Activated CD4-positive, alpha-beta T cell treated with anti-CD3 and anti-CD28 coated beads, Interleukin-2, amount 50 U/mL, for 16 hours (primary cell): Measurements from ENCODE around the gene AFF3.

ENCODE experiments used
- DNase-seq: peaks from one replicate; pipeline ENCODE4 v3.0.0-alpha.2; 2020

AFF3 gene

DNA sequence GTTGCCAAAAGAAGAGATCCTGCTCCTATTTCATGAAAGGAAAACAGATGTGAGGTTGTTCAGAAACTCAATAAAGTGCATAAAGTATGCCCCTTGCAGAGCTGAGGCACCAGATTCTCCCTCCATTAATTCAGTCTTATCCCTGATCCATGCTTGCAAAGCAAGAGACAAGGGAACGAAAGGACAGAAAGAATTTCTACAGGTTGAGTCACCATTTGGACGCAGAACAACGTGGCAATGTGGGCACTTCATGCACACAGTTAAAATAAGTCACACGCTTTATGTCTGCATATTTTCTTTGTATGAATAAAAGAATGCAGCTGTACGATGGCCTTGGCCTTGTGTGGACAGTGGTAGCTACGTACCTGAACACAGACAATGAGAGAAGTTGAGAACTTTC, 330.8 kb downstream of the AFF3 start:
- DNase-seq = no peak

DNA sequence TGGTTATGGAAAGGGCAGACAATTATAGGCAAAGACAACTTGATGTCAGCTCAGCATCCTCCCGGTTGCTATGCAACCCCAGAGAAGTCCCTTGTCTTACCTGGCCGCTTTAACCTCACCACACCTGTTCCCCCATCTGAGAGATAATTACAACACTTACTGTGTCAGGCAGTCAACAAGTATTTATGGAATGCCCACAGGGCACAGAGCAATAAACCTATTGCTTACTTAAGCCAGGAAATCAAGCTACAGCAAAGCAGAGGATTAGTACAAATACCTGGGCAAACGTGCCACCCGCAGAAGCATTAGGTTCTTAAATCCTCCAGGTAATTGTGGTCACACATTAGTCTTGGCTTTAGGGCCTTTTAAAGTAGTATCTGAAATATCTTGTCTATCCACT, 332.2 kb downstream of the AFF3 start:
- no peak for DNase-seq

DNA sequence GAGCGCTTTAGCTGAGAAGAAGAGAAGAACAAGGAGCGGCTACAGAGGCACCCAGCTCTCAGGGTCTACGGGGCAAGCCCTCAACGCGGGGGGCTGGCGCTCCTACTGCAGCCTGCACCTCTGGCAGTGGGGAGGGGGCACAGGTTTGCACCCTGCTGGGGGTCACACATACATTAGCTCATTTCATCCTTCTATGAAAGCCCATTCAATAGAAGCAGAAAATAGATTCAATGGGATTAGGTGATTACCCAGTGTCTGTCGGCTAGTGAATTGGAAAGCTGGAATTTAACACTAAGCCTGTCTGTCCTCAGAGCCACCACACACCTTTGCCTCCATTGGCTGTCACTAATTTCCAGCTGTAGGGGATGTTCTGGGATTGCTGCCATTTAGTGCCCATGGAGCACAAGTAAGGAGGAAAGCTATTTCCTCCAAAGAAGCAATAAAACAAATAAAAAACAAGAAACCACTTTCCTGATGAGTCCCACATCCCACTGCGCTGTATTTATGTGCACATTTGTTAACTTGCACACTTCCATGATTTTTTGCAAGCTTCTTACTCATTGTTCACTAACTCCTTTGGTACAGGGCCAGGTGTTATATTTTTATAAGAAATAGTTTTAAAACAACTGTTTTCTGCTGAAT, 333.0 kb downstream of the AFF3 start:
- no peak for DNase-seq

DNA sequence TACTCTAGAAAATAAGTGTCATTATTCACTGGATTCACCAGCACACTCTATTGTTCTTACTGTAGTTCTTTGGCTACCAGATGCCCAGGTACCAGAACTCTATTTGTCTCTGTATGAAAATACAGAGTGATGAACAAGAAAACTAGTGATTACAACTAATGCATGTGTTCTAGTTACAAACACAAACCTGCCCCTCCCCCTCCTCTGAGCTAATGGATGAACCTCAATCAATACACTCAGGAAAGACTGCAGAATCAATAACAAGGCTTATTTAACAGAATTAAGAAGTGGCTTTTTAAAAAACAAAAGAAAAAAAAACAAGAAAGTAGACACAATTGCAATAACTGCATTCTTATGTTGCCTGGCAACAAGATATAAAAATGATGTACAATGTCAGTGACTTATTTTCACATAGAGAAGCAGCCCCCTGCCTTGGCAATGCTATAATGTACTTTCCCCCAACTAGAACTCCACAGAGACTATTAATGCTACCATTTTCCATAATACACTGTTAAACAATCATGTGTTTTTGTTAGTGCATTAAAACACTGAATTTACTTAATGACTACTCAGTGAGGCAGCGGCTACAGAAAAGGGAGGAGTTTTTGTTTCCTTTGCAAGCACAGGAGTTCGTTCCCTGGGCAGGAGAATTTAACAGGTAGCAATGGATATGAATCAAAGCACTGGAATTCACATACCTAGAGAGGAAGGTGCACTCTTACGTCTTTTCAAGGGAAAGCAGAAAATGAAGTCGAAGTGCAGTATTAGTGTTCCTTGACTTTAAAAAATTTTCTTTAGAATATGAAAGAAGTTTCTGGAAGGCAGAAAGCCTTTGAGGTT, 333.8 kb downstream of the AFF3 start:
- no peak for DNase-seq

DNA sequence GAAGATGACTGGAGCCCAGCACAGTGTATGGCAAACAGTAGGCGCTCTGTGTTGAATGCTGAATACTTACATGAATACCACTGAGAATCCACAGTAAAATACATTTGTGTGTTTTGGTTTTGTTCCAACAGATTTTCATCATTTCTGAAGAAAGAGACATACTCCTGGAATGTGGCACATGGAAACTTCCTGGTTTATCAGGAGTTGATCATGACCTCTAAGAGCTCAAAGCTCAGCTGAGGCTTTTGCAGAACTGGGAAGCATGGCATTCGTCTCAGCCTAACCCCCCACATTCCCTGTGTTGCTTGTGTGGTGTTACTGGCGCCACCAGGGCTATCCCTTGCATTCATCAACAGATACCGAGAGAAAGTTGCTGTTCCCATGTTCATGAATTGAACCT, 335.6 kb downstream of the AFF3 start:
- no peak for DNase-seq

DNA sequence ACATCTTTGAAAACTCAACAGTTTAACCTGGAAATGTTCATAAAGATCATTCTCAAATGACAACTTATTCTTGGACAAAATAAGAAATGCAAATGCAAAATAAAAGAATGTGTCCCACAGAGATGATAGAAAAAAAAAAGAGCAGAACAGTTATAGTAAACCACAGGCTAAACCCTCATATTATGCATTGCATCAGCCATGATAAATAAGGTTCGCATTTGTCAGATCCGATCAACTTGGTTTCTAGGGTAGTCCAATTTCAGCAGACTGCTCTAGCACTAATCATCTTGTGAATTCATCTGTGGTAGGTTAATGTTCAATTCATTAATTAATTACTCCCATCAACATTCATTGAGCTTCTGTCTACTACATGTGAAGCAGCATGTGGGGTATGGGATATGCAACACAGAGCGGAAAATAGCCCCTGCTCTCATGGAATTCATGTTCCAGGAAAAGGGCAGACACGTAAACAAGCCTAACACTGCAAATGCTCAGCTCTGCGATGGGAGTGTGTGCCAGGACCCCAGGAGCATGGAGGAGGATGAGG, 336.4 kb downstream of the AFF3 start:
- DNase-seq = no peak

DNA sequence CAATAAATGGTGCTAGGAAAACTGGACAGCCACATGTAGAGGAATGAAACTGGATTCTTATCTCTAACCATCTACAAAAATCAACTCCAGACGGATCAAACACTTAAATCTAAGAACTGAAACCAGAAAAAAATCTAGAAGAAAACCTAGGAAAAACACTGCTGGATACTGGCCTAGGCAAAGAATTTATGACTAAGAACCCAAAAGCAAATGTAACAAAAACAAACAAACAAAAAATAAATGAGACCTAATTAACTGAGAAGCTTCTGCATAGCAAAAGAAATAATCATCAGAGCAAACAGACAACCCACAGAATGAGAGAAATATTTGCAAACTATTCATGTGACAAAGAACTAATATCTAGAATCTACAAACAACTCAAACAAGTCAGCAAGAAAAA, 338.5 kb downstream of the AFF3 start:
- DNase-seq = no peak

DNA sequence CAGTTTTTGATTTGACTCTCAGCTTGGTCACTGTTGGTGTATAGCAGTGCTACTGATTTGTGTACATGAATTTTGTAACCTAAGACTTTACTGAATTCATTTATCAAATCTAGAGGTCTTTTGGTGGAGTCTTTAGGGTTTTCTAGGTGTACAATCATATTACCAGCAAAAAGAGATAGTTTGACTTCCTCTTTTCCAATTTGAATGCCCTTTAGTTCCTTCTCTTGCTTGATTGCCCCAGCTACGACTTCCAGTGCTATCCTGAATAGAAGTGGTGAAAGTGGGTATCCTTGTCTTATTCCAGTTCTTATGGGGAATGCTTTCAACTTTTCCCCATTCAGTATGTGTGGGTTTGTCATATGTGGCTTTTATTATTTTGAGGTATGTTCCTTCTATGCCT, 339.7 kb downstream of the AFF3 start:
- DNase-seq = no peak

DNA sequence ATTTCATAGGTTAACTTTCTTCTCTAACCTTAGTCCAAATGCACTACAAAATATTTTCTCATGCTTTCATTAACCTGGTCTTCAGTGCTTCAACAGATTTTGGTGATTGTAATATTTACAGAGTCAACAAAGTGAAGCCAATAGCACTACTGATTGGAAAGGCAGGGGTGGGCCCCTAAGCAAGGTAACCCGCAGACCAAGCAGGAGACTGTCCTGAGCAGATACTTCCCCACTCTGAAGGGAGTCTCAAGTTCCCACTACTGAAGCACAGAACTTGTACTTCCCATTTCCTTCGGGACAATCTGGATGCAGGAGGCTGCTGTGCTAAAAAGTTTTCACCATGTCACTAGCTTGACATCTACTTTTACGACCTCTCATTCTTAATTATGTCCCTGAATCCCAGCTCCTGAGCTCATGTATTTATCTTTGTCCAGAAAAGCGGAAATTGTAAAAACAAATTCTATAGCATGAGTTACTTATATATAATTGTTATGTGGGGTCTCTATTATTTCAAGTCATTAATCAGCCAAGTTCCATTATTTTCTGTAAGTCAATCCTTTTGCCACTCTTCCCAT, 341.0 kb downstream of the AFF3 start:
- DNase-seq = no peak

DNA sequence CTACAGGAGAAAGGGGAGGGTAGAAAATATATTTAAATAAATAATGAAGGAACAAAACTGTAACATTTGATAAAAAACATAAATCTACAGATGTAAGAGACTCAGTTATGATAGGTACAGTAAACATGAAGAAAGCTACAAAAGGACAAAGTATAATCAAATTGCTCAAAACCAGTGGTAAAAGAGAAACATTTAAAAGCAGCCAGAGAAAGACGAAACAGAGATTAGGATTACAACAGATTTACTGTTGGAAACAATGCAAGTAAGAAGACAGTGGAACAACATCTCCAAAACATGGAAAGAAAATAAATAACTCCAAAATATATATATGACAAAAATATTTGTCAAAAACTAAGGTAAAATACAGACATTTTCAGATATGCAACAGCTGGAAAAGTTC, 344.9 kb downstream of the AFF3 start:
- no peak for DNase-seq

DNA sequence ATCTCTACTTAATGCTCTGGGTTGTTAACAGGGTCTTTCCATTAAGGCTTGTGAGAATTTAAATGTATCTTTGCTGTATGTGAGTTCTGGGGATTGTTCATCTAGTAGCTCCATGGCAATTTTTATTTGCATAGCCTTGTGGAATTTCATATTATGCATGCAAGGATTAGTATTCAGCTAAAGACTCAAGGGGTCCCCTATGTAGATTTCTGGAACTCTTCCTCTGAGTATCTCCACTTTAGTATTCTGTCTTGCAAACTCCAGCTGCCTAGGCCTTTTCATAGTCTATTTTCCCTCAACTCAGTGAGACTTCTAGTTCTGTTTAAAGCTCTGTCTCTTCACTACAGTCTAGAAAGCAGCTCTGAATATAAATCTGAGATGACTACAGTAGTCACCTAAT, 348.0 kb downstream of the AFF3 start:
- no peak for DNase-seq

DNA sequence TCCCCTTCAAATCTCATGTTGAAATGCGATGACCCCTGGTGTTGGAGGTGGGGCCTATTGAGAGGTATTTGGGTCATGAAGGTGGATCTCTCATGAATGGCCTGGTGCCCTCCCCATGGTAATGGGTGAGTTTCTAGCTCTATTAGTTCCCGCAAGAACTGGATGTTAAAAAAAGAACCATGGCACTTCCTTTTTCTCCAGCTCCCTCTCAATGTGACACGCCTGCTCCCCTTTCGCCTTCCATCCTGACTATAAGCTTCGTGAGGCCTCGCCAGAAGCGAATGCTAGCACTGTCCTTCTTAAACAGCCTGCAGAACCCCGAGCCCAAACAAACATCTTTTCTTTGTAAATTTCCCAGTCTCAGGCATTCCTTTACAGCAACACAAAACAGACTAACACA, 349.4 kb downstream of the AFF3 start:
- no peak for DNase-seq

DNA sequence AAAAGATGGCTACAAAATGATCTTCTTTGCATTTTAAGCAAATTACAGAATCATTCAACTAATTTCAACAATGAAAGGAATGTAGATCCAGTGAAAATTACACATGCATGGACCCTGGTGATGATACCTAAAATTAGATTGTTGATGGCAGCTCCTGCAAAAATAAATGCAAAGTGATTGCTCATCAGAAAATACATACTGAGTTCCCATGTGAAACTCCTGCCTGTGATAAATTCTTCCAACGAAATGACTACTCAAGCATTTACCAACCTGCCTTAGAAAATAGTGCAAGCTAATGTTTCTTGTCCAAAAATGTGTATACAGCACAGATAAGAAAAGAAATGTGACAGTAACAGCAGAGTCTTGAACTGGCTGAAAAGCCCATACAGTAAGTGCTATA, 352.5 kb downstream of the AFF3 start:
- DNase-seq = no peak

DNA sequence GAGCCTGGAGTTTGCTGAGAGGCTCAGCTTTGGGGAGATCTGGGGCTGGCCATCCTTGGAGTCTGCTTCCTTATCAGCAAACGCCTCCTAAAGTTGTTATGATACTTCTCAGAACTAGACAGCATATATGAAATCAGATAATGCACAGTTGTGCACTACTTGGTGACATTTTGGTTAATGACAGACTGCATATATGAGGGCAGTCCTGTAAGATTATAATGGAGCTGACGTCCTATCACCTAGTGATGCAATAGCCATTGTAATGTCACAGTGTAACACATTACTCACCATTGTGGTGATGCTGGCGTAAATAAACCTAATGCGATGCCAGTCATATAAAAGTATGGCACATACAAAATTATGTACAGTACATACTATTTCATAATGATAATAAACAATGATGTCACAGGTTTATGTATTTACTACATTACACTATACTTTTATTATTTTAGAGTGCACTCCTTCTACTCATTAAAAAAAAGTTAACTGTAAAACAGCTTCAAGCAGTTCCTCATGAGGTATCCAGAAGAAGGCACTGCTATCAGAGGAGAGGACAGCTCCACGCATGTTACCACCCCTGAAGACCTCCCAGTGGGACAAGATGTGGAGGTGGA, 354.5 kb downstream of the AFF3 start:
- no peak for DNase-seq

DNA sequence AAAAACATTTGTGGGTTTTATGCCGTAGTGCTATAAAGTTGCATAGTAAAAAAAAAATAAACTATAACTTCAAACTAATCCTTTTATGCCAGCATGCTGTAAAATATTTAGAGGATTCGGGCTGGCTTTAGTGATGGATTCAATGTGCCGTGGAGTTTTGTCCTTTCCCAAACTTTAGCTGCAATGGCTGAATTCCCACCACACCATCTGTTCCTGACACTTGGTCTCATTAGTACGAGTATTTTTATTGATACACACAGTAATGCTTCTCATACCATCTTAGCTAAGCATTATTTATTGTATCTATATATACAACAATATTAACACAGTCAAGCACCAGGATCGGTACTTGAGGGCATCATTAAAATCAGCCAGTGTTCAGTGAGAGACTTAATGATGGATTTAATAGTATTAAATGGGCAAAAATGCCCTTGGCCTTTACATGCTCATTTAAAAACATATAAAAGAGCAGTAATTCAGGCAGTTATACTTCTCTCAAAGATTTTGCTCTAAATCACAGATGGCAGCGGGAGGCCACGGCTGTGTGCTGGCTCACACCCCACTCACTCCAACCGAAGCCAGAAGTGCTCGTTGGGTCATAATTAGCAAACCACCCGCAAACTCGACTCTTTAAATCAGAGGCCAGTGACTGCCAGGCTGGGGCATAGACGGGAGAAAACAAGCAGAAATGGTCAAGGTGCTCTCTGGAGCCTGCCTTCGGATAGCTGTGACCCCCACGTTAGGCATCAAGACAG, 355.6 kb downstream of the AFF3 start:
- no peak for DNase-seq

DNA sequence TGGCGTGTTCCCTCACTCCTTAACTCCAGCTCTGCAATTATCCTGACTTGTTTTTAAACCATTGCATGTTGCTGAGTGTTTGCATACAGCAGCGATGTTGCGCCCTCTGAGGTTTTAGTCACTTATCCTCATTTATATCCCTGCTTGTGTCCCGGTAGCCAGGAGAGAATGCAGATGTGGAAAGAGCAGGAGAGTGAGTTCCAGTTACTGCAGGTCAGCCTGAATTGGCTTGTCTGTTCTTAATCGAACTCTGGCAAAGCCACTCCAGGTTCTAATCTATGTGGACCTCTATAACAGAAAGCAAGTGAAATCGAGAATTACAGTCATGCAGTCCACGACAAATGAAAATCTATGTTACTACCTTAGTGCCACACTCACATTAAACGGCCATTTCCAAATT, 357.4 kb downstream of the AFF3 start:
- DNase-seq = no peak

DNA sequence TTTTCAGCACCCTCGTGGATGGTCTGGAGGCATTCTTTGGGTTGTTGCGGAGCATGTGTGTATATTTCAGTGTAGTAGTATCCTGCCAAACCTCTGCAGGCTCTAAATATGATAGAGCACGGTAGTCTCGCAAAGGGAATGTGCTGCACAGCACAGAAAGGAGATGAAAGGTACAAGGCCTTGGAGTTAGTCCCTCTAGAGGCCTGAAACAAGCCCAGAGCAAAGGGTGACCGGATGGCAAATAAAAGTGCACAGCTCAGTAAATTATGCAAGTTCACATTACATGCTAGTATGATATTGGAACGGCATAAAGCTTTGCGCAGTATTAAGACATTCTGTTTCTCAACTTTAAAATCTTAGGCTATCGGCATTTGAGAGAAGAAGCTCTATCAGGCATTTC, 358.1 kb downstream of the AFF3 start:
- no peak for DNase-seq

DNA sequence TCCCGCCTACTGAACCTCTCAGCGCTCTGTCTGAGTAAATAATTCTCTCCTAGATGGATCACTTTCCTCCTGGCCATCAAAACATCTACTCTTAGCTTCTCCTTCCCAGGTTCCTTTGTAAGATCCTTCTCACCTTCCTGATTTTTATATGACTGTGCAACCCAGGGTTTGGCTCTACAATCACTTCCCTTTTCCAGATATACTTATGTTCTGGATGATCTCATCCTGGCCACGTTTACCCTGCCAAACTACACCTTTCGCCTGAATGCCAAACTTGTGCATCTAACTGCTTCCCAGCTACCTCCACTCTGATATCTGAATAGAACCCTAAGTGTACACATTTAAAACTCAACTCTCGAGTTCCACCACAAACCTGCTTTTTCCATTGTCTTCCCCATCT, 362.1 kb downstream of the AFF3 start:
- DNase-seq = no peak

DNA sequence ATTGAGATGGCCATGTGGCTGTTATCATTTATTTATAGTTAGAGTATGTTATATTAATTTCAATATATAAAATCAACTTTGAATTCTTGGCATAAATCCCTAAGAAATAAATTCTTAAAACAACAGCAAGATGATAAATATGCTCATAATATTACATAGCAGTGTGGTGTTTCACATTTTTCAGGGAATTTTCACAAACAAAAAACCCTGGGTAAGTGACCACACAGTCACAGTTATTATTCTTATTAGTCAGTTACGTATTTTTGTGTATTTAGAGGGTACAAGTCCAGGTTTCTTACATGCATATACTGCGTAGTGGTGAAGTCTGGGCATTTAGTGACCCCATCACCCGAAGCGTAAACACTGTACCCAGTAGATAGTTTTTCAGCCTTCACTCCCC, 363.1 kb downstream of the AFF3 start:
- DNase-seq = no peak

DNA sequence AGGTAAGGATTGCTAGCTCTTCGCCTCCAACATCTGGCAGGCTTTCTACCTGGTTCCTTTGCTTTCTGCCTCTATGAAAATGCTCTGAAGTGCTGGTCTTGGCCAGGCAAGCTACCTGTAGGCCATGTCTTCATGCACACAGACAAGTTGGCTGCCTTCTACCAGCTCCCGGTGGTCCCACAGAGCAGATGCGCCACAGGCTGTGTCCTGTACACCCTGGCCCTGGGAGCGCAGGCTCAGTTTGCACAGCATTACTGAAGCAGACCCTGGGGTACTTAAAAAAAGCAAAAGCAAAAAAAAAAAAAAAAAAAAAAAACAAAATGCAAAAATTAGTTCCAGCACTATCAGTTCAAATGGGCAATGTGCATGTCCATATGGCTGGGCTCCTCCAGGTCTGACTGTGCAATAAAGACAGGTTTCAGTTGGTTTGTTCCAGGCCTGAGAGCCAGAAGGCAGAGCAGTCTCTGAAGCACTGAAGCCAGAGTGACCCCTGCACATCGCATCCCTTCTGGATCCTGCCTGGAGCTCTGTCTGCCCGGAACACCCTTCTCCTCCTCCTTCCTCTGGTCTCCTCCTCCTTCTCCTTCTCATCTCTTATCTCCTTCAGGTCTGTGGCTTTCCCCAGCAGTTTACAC, 364.6 kb downstream of the AFF3 start:
- DNase-seq = no peak

DNA sequence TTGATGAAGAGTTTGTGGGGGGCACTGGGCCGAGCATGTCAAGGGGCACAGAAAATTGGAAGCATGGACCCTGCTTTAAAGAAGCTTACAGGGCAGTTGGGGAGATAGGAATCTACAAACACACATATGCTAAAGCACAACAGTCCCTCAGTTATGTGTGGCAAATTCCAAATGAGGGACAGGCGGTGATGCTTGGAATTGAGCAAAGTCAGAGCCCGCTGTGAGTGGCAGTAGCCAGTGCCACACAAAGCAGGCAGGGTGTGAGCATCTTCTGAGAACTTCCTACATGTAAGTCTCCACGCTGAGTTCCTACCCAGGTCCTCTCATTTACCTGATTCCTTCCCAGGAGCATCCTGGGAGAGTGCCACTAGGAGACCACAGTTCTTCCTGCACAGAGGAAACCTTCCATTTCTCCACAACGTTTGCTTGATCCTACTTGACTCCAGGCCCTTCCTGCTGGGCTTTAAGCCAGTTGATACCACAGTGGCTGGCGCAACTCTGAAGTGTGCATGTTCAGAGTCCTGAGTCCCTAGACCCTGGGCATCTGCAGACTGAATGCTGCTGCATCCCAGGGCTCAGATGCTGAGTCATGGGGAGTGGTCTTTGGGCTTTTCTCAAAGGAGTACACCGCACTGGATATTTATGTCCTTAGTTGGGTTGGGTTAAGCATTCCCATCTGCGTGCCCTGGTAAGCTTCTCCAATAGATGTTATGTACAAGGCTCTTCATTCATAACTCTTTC, 365.3 kb downstream of the AFF3 start:
- DNase-seq = no peak
